Panc1 (cell line): Measurements from ENCODE around the gene RPP25L. TPM values are rescaled to one million over a fixed set of nuclear protein-coding genes. Genes with fewer than 3 reads are reported as not detected.

ENCODE experiments used
- ATAC-seq: fragments of 200-7000 bp; cut with Tn5 transposase; 2 replicates; pipeline ENCODE4 v1.9.1; 2020; ENCODE audit warnings: mild to moderate bottlenecking, moderate library complexity
- BruUV-seq: library from RNA; stranded (reverse); fragments of 400-500 nt; replicated peaks from 2 replicates; lab custom pipeline; 2021; lab: Mats Ljungman, UMichigan
- CTCF ChIA-PET: fragments of 300-600 bp; sonication (Branson Sonifier 250); formaldehyde crosslinking; loops from one replicate; lab custom pipeline; 2022; ENCODE audit warnings: antibody characterized with exemption; lab: Charles Lee
- POLR2A ChIA-PET: fragments of 300-600 bp; sonication (Branson Sonifier 250); formaldehyde crosslinking; loops from one replicate; lab custom pipeline; 2022; ENCODE audit warnings: antibody characterized with exemption; lab: Charles Lee
- DNase-seq: peaks from one replicate; pipeline ENCODE4 v3.0.0-alpha.2; 2010; ENCODE audit warnings: low read depth, low spot score
- H3K27ac ChIP-seq: 2 replicates; pipeline ENCODE4 v1.5.1; 2011; ENCODE audit warnings: mild to moderate bottlenecking, low read length, inconsistent platforms
- H3K27me3 ChIP-seq: fragments of 200-500 bp; sonication (Bioruptor generic); 2 replicates; pipeline ENCODE4 v1.6.0; 2014; ENCODE audit warnings: low read length, inconsistent platforms; ENCODE audit not compliant: control insufficient read depth, insufficient read depth
- H3K36me3 ChIP-seq: fragments of 200-500 bp; sonication (Bioruptor generic); 2 replicates; pipeline ENCODE4 v1.5.1; 2014; ENCODE audit warnings: inconsistent platforms, mild to moderate bottlenecking, low read length, moderate library complexity; ENCODE audit not compliant: control insufficient read depth, insufficient read depth
- H3K4me1 ChIP-seq: 2 replicates; pipeline ENCODE4 v1.5.1; 2011; ENCODE audit warnings: inconsistent platforms, mild to moderate bottlenecking, low read length, moderate library complexity; ENCODE audit not compliant: control insufficient read depth, insufficient read depth
- H3K4me3 ChIP-seq, 2 experiments: 2 replicates each; pipeline ENCODE4 v1.5.1; 2011 to 2012; ENCODE audit warnings: low read depth in 2 of 2, low read length in 2 of 2, mild to moderate bottlenecking in 2 of 2, inconsistent platforms in 1 of 2, moderate library complexity in 1 of 2
- H3K9me3 ChIP-seq: fragments of 200-500 bp; sonication (Bioruptor generic); 2 replicates; pipeline ENCODE4 v1.5.1; 2014; ENCODE audit warnings: low read depth, mild to moderate bottlenecking, inconsistent platforms, low read length, moderate library complexity; ENCODE audit not compliant: control insufficient read depth, insufficient read depth
- CTCF ChIP-seq: fragments of 450-650 bp; IDR thresholded peaks from 2 replicates; pipeline ENCODE4 v1.5.1; 2017; ENCODE audit warnings: mild to moderate bottlenecking
- POLR2AphosphoS5 ChIP-seq: IDR thresholded peaks from 2 replicates; pipeline ENCODE4 v1.6.1; 2012; ENCODE audit warnings: mild to moderate bottlenecking, low read depth, low read length, moderate library complexity
- REST ChIP-seq, 2 experiments: IDR thresholded peaks; 2 replicates each; pipeline ENCODE4 v1.6.1; 2011 to 2012; ENCODE audit warnings: low read depth in 2 of 2, control low read depth in 1 of 2, low read length in 1 of 2, mild to moderate bottlenecking in 1 of 2, moderate library complexity in 1 of 2; ENCODE audit not compliant: insufficient read depth in 1 of 2
- SIN3A ChIP-seq: IDR thresholded peaks from 2 replicates; pipeline ENCODE4 v1.6.1; 2012; ENCODE audit warnings: low read depth, mild to moderate bottlenecking, low read length, moderate library complexity, borderline replicate concordance; ENCODE audit not compliant: insufficient read depth
- TCF7L2 ChIP-seq: IDR thresholded peaks from 2 replicates; pipeline ENCODE4 v1.6.1; 2011; ENCODE audit warnings: mild to moderate bottlenecking, low read depth, low read length, inconsistent platforms
- in situ Hi-C: cut with HindIII; loops from 2 replicates; pipeline ENCODE4 v1.10.0; 2016; ENCODE audit warnings: low sequenced_read_pairs, low pct_unique_long_range_greater_than_20kb
- intact Hi-C: fragments of 100-400 bp; cut with micrococcal nuclease; formaldehyde crosslinking; loops from one replicate; pipeline ENCODE4 v1.10.0; 2022; ENCODE audit not compliant: unreplicated experiment
- total RNA-seq: library from RNA; stranded (reverse); gene quantifications from one replicate; pipeline ENCODE4 v1.2.1, GENCODE V29; 2021; ENCODE audit not compliant: unreplicated experiment

RPP25L gene
- total RNA-seq, 1 experiment from 2014 or later, result 30.4 TPM

GRCh38 chr9:34651876-34652601 lies 40.1 kb upstream of the RPP25L start, which contains the start of gene IL11RA:
TSS of gene IL11RA (plus strand) at chr9:34652185. CDS start at chr9:34655218, 3,033 bp downstream.
- Histone ChIP-seq H3K27ac (peak within 1 kb of the TSS; percentile 95), H3K4me1 (peaks cover 35% of the 10 kb centered on the region), H3K36me3 (no peaks in the 10 kb centered on the region), H3K4me3 (peak within 1 kb of the TSS; percentile 37 to 75), H3K9me3 (no peaks in the 10 kb centered on the region), H3K27me3 (no peaks in the 10 kb centered on the region)
- peak; percentile 60 for DNase-seq
- ChIA-PET POLR2A (interaction anchor here (0.6 kb wide), 1 partner anchor 114 kb away, joined by 21 read pairs; no protein-coding TSS in a partner anchor), CTCF (interaction anchor here (1.0 kb wide), 1 partner anchor 13 kb away, joined by 3 read pairs; no protein-coding TSS in a partner anchor)
- in situ Hi-C loops, result no loop called here
- BruUV-seq, result no TSS peak
- ATAC-seq, result peak; percentile 94
- intact Hi-C loops, result no loop called here
- no peak for TF ChIP-seq REST (IDR thresholded peaks at IDR 0.05; ENCODE audit: insufficient read depth in 1 of 2, low read depth in 2 of 2, low read length in 1 of 2)
- peak; percentile 76 for TF ChIP-seq SIN3A
- peak; percentile 92 for TF ChIP-seq POLR2AphosphoS5

GRCh38 chr9:34651321-34651720 lies 39.4 kb upstream of the RPP25L start:
- Histone ChIP-seq H3K36me3 (no peaks in the 10 kb centered on the region), H3K27me3 (no peaks in the 10 kb centered on the region), H3K9me3 (no peaks in the 10 kb centered on the region), H3K27ac (peak overlapping the region; percentile 95), H3K4me3 (peak overlapping the region; percentile 37 to 75), H3K4me1 (peaks cover 36% of the 10 kb centered on the region)
- TSS peak; percentile 99 for BruUV-seq
- ChIA-PET CTCF (interaction anchor here (1.0 kb wide), 1 partner anchor 14 kb away, joined by 3 read pairs; no protein-coding TSS in a partner anchor), POLR2A (no interaction called here)
- no peak for DNase-seq
- TF ChIP-seq REST (IDR thresholded peaks at IDR 0.05; ENCODE audit: insufficient read depth in 1 of 2, low read depth in 2 of 2, low read length in 1 of 2) (no peak), TCF7L2 (no peak), CTCF (no peak), SIN3A (no peak), POLR2AphosphoS5 (no peak)
- peak; percentile 2; the same call in 1 of the 2 replicates for ATAC-seq
- in situ Hi-C loops (no loop called here), intact Hi-C loops (no loop called here)
